Neutrophil (primary cell): ENCODE measurements around the gene C2CD3.

Source experiments
- H3K27ac ChIP-seq: fragments of 200-600 bp; sonication (generic); 2 replicates; pipeline ENCODE4 v1.5.1; 2016; ENCODE audit warnings: mild to moderate bottlenecking, moderate library complexity
- H3K27me3 ChIP-seq: fragments of 200-600 bp; sonication (generic); 2 replicates; pipeline ENCODE4 v1.6.0; 2016; ENCODE audit warnings: mild to moderate bottlenecking
- H3K36me3 ChIP-seq: fragments of 200-600 bp; sonication (generic); 2 replicates; pipeline ENCODE4 v1.5.1; 2017
- H3K4me1 ChIP-seq, 2 experiments: fragments of 200-600 bp in 1 of 2; sonication (generic) in 1 of 2; 1 replicate in 1 of 2; 2 replicates in 1 of 2; pipeline versions ENCODE4 v1.5.1 to v1.6.1; 2013 to 2016; ENCODE audit warnings: low read depth in 1 of 2, low read length in 1 of 2, mild to moderate bottlenecking in 1 of 2, moderate library complexity in 1 of 2; ENCODE audit not compliant: control insufficient read depth in 1 of 2, insufficient read depth in 1 of 2
- H3K4me3 ChIP-seq, 2 experiments: fragments of 200-600 bp in 1 of 2; sonication (generic) in 1 of 2; 1 replicate in 1 of 2; 2 replicates in 1 of 2; pipeline ENCODE4 v1.5.1; 2013 to 2016; ENCODE audit warnings: low read depth in 1 of 2, low read length in 1 of 2, mild to moderate bottlenecking in 1 of 2, moderate library complexity in 1 of 2
- H3K9me3 ChIP-seq: fragments of 200-600 bp; sonication (generic); 2 replicates; pipeline ENCODE4 v1.5.1; 2016
- TF ChIP-seq, protein P1 (sequence below): fragments of 200-600 bp; sonication (generic); IDR thresholded peaks from 2 replicates; pipeline ENCODE4 v1.5.1; 2016; ENCODE audit warnings: antibody characterized with exemption

The C2CD3 gene

DNA sequence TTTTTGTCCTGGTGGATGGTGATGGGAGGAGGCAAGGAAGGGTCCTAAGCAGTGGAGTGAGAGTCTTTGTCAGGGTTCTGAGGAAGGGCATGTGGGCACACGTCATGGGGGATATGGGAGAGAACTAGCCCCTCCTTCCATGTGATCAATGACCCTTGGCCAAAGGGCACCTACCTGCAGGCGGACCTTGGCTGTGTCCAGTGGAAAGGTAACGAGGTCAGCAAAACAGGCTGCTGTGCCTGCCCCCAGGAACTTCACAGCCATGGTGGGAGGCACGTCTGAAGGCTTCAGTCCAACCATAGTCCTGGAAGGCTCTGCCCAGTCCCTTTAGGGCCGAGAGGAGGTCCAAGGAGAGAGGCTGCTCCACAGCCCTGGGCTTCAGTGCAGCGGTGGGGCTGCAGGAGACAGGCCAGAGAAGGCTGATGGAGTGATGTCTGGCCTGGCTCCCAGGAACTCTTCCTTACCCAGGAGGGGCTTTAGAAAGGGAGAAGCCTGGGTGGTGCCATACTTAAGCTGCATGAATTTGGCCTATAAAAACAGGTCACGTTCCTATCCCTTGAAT is 164.0 kb downstream of the C2CD3 start:
- H3K9me3 ChIP-seq: no peaks in the 10 kb centered on the region
- H3K36me3 ChIP-seq: peaks cover 32% of the 10 kb centered on the region
- TF ChIP-seq, protein P1, sequence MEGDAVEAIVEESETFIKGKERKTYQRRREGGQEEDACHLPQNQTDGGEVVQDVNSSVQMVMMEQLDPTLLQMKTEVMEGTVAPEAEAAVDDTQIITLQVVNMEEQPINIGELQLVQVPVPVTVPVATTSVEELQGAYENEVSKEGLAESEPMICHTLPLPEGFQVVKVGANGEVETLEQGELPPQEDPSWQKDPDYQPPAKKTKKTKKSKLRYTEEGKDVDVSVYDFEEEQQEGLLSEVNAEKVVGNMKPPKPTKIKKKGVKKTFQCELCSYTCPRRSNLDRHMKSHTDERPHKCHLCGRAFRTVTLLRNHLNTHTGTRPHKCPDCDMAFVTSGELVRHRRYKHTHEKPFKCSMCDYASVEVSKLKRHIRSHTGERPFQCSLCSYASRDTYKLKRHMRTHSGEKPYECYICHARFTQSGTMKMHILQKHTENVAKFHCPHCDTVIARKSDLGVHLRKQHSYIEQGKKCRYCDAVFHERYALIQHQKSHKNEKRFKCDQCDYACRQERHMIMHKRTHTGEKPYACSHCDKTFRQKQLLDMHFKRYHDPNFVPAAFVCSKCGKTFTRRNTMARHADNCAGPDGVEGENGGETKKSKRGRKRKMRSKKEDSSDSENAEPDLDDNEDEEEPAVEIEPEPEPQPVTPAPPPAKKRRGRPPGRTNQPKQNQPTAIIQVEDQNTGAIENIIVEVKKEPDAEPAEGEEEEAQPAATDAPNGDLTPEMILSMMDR: no peak
- H3K4me1 ChIP-seq: no peaks in the 10 kb centered on the region
- H3K27ac ChIP-seq: no peak overlapping the region
- no peak overlapping the region for H3K4me3 ChIP-seq
- no peaks in the 10 kb centered on the region for H3K27me3 ChIP-seq

DNA sequence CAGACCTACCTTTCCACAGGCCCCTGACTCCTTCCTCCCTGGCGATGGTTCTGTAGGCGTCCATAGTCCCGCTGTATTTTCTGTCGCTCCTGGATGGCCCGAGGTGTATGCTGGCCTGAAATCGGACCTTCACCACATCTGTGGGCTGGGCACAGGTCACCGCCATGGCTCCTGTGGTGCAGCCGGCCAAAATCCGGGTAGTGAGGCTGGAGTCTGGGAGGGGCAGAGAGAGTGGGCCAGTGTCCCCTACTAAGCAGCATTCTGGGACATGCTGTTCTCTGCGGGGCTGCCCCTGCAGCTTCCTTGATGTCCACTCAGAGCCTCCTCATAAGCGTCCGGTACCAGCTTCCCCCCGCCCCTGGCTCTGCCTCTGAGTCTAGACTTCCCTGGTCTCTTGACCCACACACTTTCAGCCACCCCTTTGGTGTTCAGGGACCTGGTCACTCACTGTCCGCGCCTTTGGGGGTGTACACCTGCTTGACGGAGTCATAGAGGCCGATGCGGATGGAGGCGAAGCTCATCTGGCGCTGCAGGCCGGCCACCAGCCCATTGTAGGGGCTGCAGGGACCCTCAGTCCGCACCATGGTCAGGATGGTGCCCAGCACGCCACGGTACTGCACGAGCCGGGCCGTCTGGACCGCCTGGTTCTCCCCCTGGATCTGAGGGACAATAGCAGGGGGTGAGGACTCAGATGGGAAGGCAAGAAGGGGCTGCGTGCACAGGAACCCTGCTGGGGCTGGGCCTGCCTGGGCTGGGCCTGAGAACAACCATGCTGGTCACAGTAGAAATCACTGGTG is 164.9 kb downstream of the C2CD3 start:
- H3K27ac ChIP-seq: no peak overlapping the region
- H3K4me3 ChIP-seq: no peak overlapping the region
- H3K36me3 ChIP-seq: peaks cover 24% of the 10 kb centered on the region
- H3K27me3 ChIP-seq: no peaks in the 10 kb centered on the region
- H3K4me1 ChIP-seq: no peaks in the 10 kb centered on the region
- no peaks in the 10 kb centered on the region for H3K9me3 ChIP-seq
- TF ChIP-seq, protein P1: no peak

DNA sequence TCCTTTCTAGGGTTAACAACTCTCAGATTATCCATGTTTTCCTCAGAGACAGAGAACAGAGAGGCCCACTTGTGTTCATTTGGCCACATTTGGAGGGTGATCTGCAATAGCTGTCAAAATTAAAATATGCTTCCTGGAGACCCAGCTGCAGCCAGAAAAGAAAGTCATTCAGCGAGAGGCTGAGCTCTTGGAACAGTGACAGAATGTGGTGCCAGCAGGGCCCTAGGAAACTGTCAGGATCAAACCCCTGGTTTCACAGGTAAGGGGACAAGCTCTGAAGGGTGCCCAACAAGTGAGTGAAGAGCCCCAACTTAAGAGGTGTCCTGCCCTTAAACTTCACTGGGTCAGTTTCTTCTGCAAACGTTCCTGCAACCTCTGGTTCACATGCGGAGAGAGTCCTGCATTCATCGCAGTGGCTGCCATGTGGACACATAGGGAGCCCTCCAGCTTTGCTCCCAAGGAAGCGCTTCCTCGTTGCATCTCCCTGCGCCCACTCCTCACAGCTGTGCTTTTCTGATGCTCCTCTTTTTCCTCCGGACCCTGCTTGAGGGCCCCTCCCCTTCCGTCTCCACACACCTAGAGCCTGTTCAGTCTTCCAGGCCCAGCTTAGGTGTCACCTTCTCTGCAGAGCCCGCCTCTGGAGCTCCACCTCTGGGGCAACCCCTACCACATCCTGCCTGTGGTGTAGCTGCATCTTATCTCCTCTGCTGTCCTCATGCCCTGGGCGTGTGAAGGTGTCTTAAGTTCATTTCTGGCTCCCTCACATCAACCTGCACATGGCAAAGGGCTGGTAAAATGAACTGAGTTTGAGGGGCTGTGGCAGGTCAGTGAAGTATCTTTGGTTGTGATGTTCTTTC is 165.8 kb downstream of the C2CD3 start:
- Histone ChIP-seq H3K27me3 (no peaks in the 10 kb centered on the region), H3K9me3 (no peaks in the 10 kb centered on the region), H3K4me1 (no peaks in the 10 kb centered on the region), H3K27ac (no peak overlapping the region), H3K36me3 (peaks cover 22% of the 10 kb centered on the region), H3K4me3 (no peak overlapping the region)
- TF ChIP-seq, protein P1: no peak

DNA sequence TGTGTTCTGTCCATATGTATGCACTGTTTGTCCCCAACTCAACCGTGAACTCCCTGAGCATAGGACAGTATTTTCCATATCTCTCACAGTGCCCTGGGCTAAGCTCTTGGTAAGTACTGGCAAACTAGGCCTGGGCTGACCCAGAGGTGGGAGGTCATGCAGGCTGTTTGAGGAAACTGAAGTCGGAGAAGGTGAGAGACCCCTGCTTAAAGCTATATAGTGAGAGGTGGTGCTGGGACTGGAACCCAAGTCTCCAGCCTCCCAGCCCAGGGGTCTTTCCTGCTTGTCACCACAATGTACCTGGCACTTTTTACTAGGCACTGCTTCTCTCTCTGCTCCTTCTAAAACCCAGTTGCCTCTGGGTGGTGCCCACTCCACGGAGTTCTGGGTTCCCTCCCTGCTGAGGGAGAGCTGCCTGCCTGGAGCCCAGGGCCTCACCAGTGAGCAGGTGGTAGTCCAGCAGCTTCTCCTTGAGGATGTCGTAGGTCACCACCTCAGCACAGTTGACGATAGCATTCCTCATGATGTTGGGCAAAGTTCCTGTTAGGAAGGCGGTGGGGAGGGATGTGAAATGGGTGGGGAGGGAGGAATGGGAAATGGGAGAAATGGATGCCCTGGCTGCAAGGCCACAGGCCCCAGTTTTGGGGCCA is 166.6 kb downstream of the C2CD3 start:
- Histone ChIP-seq H3K4me3 (no peak overlapping the region), H3K27ac (no peak overlapping the region), H3K9me3 (no peaks in the 10 kb centered on the region), H3K27me3 (no peaks in the 10 kb centered on the region), H3K4me1 (no peaks in the 10 kb centered on the region), H3K36me3 (peaks cover 22% of the 10 kb centered on the region)
- TF ChIP-seq, protein P1: no peak

DNA sequence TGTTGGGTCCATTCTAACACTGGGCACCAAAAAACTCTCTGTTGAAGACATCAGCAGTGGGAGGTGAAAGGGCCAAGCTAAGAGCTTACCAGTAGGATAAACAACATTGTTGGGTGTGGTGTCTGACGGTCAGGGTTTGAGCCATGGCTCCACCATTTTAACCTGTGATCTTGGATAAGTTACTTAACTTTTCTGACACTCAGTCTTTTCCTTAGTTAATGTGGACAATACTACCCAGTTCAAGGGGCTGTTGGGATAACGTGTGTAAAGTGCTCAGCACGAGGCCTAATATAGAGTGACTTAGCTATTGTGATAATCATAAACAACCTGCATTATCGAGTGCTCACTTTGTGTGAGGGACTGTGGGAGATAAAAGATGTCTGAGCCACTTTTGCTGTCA is 168.0 kb downstream of the C2CD3 start:
- Histone ChIP-seq H3K9me3 (no peaks in the 10 kb centered on the region), H3K4me1 (no peaks in the 10 kb centered on the region)
- TF ChIP-seq, protein P1: no peak

More for the DNA sequence above, 168.0 kb downstream of the C2CD3 start:
- Histone ChIP-seq H3K4me3 (no peak overlapping the region), H3K27ac (no peak overlapping the region), H3K27me3 (no peaks in the 10 kb centered on the region), H3K36me3 (peaks cover 22% of the 10 kb centered on the region)
